ENCODE results near the gene DOK5.

Gene DOK5

GRCh38 chr20:54570561-54570960 is 95.2 kb downstream of the DOK5 start:
- TF ChIP-seq CTCF (conservative IDR thresholded peaks at IDR 0.05; ENCODE audit: low read length) (no peak), EZH2phosphoT487 (IDR thresholded peaks at IDR 0.05; ENCODE audit: borderline replicate concordance) (no peak)
- Histone ChIP-seq H3K36me3 (ENCODE audit: insufficient read depth, low read length) (no peaks in the 10 kb centered on the region), H3F3A (ENCODE audit: low read depth) (no peaks in the 10 kb centered on the region), H3K4me2 (ENCODE audit: low read depth, low read length, poor library complexity, severe bottlenecking) (no peak overlapping the region), H3K4me1 (ENCODE audit: insufficient read depth, low read length, poor library complexity, severe bottlenecking) (no peaks in the 10 kb centered on the region), H3K9me3 (ENCODE audit: insufficient read depth, low read depth, low read length) (no peaks in the 10 kb centered on the region), H2AFZ (ENCODE audit: low read length) (no peak overlapping the region), H4K20me1 (ENCODE audit: insufficient read depth, low read length, poor library complexity, severe bottlenecking) (no peaks in the 10 kb centered on the region), H3K4me3 (ENCODE audit: low read length, poor library complexity, severe bottlenecking) (no peak overlapping the region), H3K9me2 (replicated peaks; ENCODE audit: low read depth, low read length) (no peaks in the 10 kb centered on the region), H3K79me2 (ENCODE audit: insufficient read depth, low read length) (no peaks in the 10 kb centered on the region), H3K27me3 (ENCODE audit: insufficient read depth, low read length, poor library complexity, severe bottlenecking) (no peaks in the 10 kb centered on the region), H3K9ac (ENCODE audit: low read depth, low read length, poor library complexity, severe bottlenecking) (no peak overlapping the region)

- H3K9me2 ChIP-seq (replicated peaks; ENCODE audit: low read depth, low read length): no peaks in the 10 kb centered on the region
- H3K4me1 ChIP-seq (ENCODE audit: insufficient read depth, low read length, poor library complexity, severe bottlenecking): no peaks in the 10 kb centered on the region
- H3F3A ChIP-seq (ENCODE audit: low read depth): no peaks in the 10 kb centered on the region
- no peaks in the 10 kb centered on the region for H3K79me2 ChIP-seq (ENCODE audit: insufficient read depth, low read length)
- H3K36me3 ChIP-seq (ENCODE audit: insufficient read depth, low read length): no peaks in the 10 kb centered on the region
- H2AFZ ChIP-seq (ENCODE audit: low read length): no peak overlapping the region
- H4K20me1 ChIP-seq (ENCODE audit: insufficient read depth, low read length, poor library complexity, severe bottlenecking): no peaks in the 10 kb centered on the region
- no peak overlapping the region for H3K4me2 ChIP-seq (ENCODE audit: low read depth, low read length, poor library complexity, severe bottlenecking)
- H3K27me3 ChIP-seq (ENCODE audit: insufficient read depth, low read length, poor library complexity, severe bottlenecking): no peaks in the 10 kb centered on the region
- no peak overlapping the region for H3K9ac ChIP-seq (ENCODE audit: low read depth, low read length, poor library complexity, severe bottlenecking)
- TF ChIP-seq EZH2phosphoT487 (IDR thresholded peaks at IDR 0.05; ENCODE audit: borderline replicate concordance): no peak
- TF ChIP-seq CTCF (conservative IDR thresholded peaks at IDR 0.05; ENCODE audit: low read length): no peak
- no peaks in the 10 kb centered on the region for H3K9me3 ChIP-seq (ENCODE audit: insufficient read depth, low read depth, low read length)
- H3K4me3 ChIP-seq (ENCODE audit: low read length, poor library complexity, severe bottlenecking): no peak overlapping the region
Observed at GRCh38 chr20:54572665-54573435, 97.5 kb downstream of the DOK5 start.

- no peak for TF ChIP-seq EZH2phosphoT487 (IDR thresholded peaks at IDR 0.05; ENCODE audit: borderline replicate concordance)
- no peak for TF ChIP-seq CTCF (conservative IDR thresholded peaks at IDR 0.05; ENCODE audit: low read length)
Observed at GRCh38 chr20:54573838-54574237, 98.4 kb downstream of the DOK5 start.

More at GRCh38 chr20:54573838-54574237, 98.4 kb downstream of the DOK5 start:
- Histone ChIP-seq H2AFZ (ENCODE audit: low read length) (no peak overlapping the region), H3K9me2 (replicated peaks; ENCODE audit: low read depth, low read length) (no peaks in the 10 kb centered on the region), H3K4me1 (ENCODE audit: insufficient read depth, low read length, poor library complexity, severe bottlenecking) (no peaks in the 10 kb centered on the region), H3K36me3 (ENCODE audit: insufficient read depth, low read length) (no peaks in the 10 kb centered on the region), H3K27me3 (ENCODE audit: insufficient read depth, low read length, poor library complexity, severe bottlenecking) (no peaks in the 10 kb centered on the region), H3F3A (ENCODE audit: low read depth) (no peaks in the 10 kb centered on the region), H3K79me2 (ENCODE audit: insufficient read depth, low read length) (no peaks in the 10 kb centered on the region), H4K20me1 (ENCODE audit: insufficient read depth, low read length, poor library complexity, severe bottlenecking) (no peaks in the 10 kb centered on the region), H3K4me2 (ENCODE audit: low read depth, low read length, poor library complexity, severe bottlenecking) (no peak overlapping the region), H3K9me3 (ENCODE audit: insufficient read depth, low read depth, low read length) (no peaks in the 10 kb centered on the region), H3K9ac (ENCODE audit: low read depth, low read length, poor library complexity, severe bottlenecking) (no peak overlapping the region), H3K4me3 (ENCODE audit: low read length, poor library complexity, severe bottlenecking) (no peak overlapping the region)

Measured in Loucy (cell line).